Lung (tissue), 12 donors: Measurements from ENCODE around the gene TMEM185B. TPM values are rescaled to one million over a fixed set of nuclear protein-coding genes. Genes with fewer than 3 reads are reported as not detected.

Source experiments
- ATAC-seq: fragments of 200-7000 bp; cut with Tn5 transposase; one replicate; pipeline ENCODE4 v1.9.1; 2020; ENCODE audit warnings: moderate number of reproducible peaks; ENCODE audit not compliant: insufficient read depth, low FRiP score
- DNase-seq, 3 donors: peaks; one replicate each; pipeline ENCODE4 v3.0.0-alpha.2; 2013 to 2017
- H3K27ac ChIP-seq, 2 donors: one replicate each; pipeline ENCODE4 v1.5.1; 2013; ENCODE audit warnings: mild to moderate bottlenecking in 2 of 2, moderate library complexity in 2 of 2, control low read depth in 1 of 2, inconsistent platforms in 1 of 2, low read depth in 1 of 2, low read length in 1 of 2
- H3K27me3 ChIP-seq, 3 donors: one replicate each; pipeline ENCODE4 v1.5.1; 2013; ENCODE audit warnings: low read length in 2 of 3; ENCODE audit not compliant: control insufficient read depth in 3 of 3, insufficient read depth in 3 of 3
- H3K36me3 ChIP-seq, 4 donors: one replicate each; pipeline ENCODE4 v1.5.1; 2013; ENCODE audit warnings: low read length in 4 of 4, mild to moderate bottlenecking in 1 of 4, moderate library complexity in 1 of 4; ENCODE audit not compliant: control insufficient read depth in 4 of 4, insufficient read depth in 4 of 4
- H3K4me1 ChIP-seq, 5 donors: one replicate each; pipeline ENCODE4 v1.5.1; 2013; ENCODE audit warnings: low read length in 5 of 5, mild to moderate bottlenecking in 2 of 5, moderate library complexity in 1 of 5; ENCODE audit not compliant: control insufficient read depth in 5 of 5, insufficient read depth in 5 of 5
- H3K4me3 ChIP-seq: one replicate; pipeline ENCODE4 v1.5.1; 2013; ENCODE audit warnings: mild to moderate bottlenecking, control low read depth, moderate library complexity
- H3K9ac ChIP-seq, 2 donors: one replicate each; pipeline ENCODE4 v1.5.1; 2013; ENCODE audit warnings: low read length in 2 of 2, control low read depth in 1 of 2; ENCODE audit not compliant: insufficient read depth in 1 of 2
- H3K9me3 ChIP-seq, 4 donors: one replicate each; pipeline ENCODE4 v1.5.1; 2013; ENCODE audit warnings: low read length in 3 of 4, mild to moderate bottlenecking in 1 of 4, moderate library complexity in 1 of 4; ENCODE audit not compliant: control insufficient read depth in 4 of 4, insufficient read depth in 3 of 4
- WGBS, 2 donors: extraction: QIAGEN DNeasy Blood & Tissue Kit; methylation state at CpG; one replicate each; pipeline ENCODE4 v1.1.7; 2013; 5-methylcytosine and 5-hydroxymethylcytosine counted together
- polyA plus RNA-seq, 2 donors: library from polyadenylated mRNA; stranded (reverse); fragments of 200-250 nt; gene quantifications; one replicate each; pipeline ENCODE4 v1.2.1, GENCODE V29; 2013
- total RNA-seq, 2 donors: library from RNA; depleted of rRNA in 1 of 2; stranded (reverse); fragments of >200 nt in 1 of 2; gene quantifications; one replicate each; pipeline ENCODE4 v1.2.1, GENCODE V29; 2014 to 2021
- TF ChIP-seq, protein P1 (sequence below): IDR thresholded peaks from 2 replicates; pipeline ENCODE4 v1.5.1; 2012; ENCODE audit warnings: mild to moderate bottlenecking; ENCODE audit errors: control extremely low read depth, extremely low read depth
- donor health status: control.
- donor health status: control.
- donor health status: Bipolar disorder and iron deficiency.
- donor health status: healthy.
- donor health status: DM: yes; HTN: yes; CAD: no.

Gene TMEM185B
- total and polyA plus RNA-seq, 4 donors = 6.5 to 35.2 (median 27.1) TPM

GRCh38 chr2:120262761-120263428 is 39.7 kb upstream of the TMEM185B start:
- peaks cover 0 to 2% (median 0%) of the 10 kb centered on the region in 4 donors for H3K9me3 ChIP-seq
- peak overlapping the region in 1 of 2 donors; percentile 7 for H3K27ac ChIP-seq
- no peaks in the 10 kb centered on the region for H3K36me3 ChIP-seq
- H3K27me3 ChIP-seq = no peaks in the 10 kb centered on the region
- H3K4me3 ChIP-seq = no peak overlapping the region
- no peak overlapping the region for H3K9ac ChIP-seq
- peaks cover 0 to 34% (median 5%) of the 10 kb centered on the region in 5 donors for H3K4me1 ChIP-seq
- no peak for DNase-seq
- TF ChIP-seq, protein P1, sequence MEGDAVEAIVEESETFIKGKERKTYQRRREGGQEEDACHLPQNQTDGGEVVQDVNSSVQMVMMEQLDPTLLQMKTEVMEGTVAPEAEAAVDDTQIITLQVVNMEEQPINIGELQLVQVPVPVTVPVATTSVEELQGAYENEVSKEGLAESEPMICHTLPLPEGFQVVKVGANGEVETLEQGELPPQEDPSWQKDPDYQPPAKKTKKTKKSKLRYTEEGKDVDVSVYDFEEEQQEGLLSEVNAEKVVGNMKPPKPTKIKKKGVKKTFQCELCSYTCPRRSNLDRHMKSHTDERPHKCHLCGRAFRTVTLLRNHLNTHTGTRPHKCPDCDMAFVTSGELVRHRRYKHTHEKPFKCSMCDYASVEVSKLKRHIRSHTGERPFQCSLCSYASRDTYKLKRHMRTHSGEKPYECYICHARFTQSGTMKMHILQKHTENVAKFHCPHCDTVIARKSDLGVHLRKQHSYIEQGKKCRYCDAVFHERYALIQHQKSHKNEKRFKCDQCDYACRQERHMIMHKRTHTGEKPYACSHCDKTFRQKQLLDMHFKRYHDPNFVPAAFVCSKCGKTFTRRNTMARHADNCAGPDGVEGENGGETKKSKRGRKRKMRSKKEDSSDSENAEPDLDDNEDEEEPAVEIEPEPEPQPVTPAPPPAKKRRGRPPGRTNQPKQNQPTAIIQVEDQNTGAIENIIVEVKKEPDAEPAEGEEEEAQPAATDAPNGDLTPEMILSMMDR = no peak
- 70 to 90% methylated on average over 10 of the region's 10 CpGs for WGBS, 2 donors
- peak; percentile 51 for ATAC-seq

GRCh38 chr2:120262150-120262549 is 39.0 kb upstream of the TMEM185B start:
- Histone ChIP-seq H3K27me3 (no peaks in the 10 kb centered on the region), H3K9me3 (peaks cover 0 to 2% (median 0%) of the 10 kb centered on the region in 4 donors), H3K36me3 (no peaks in the 10 kb centered on the region), H3K4me1 (peaks cover 0 to 31% (median 11%) of the 10 kb centered on the region in 5 donors), H3K4me3 (no peak overlapping the region), H3K27ac (peak overlapping the region in 1 of 2 donors; percentile 9), H3K9ac (no peak overlapping the region)
- ATAC-seq (no peak), DNase-seq (no peak)
- TF ChIP-seq, protein P1 = no peak
- WGBS, 2 donors = 64 to 97% methylated on average over 2 of the region's 2 CpGs

DNA sequence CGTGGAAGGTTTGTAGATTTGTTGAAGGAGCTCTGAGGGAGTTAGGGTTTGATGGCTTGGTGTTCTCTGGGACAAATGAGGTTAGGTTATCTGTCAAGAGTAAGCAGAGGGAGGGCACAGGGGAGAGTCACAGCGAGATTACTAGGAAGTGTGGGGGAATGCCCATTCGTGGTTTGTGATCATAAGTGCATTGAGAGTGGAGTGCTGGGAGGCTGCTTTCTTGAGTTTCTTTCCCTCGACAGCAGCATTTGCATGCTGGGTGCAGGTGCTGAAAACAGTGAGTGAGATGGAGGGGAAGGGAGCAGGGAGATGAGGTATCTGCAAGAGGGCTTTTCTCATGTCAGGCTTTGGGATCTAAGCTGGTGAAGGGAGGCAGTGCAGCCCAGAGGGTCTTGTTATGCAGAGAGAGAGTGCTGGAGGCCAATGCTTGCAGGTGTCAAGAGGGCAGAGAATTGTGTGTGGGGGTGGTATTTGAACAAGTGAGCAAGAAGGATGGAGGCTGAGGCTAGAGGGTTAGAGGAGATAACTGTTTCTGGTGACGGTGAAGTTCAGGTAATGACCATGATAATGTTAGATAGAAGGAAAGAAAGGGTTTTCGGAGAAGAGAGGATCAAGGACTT is 38.3 kb upstream of the TMEM185B start:
- peaks cover 0 to 2% (median 0%) of the 10 kb centered on the region in 4 donors for H3K9me3 ChIP-seq
- 68 to 71% methylated on average over 6 of the region's 6 CpGs for WGBS, 2 donors
- peaks cover 2 to 28% (median 16%) of the 10 kb centered on the region in 5 donors for H3K4me1 ChIP-seq
- H3K27ac ChIP-seq = peak overlapping the region in 1 of 2 donors; percentile 6
- ATAC-seq (no peak), DNase-seq (no peak)
- no peak overlapping the region for H3K4me3 ChIP-seq
- TF ChIP-seq, protein P1 = no peak
- H3K27me3 ChIP-seq = no peaks in the 10 kb centered on the region
- H3K9ac ChIP-seq = no peak overlapping the region
- no peaks in the 10 kb centered on the region for H3K36me3 ChIP-seq
